NCI-H187 (cell line): ENCODE data around the gene SIGLEC5.
A peak's percentile ranks its signal among the peaks of the same experiment; 100 is the strongest.

Source experiments
- DNase-seq, 2 experiments: peaks; one replicate each; lab custom pipeline; 2025; lab: John Stamatoyannopoulos, UW

Gene SIGLEC5

DNA sequence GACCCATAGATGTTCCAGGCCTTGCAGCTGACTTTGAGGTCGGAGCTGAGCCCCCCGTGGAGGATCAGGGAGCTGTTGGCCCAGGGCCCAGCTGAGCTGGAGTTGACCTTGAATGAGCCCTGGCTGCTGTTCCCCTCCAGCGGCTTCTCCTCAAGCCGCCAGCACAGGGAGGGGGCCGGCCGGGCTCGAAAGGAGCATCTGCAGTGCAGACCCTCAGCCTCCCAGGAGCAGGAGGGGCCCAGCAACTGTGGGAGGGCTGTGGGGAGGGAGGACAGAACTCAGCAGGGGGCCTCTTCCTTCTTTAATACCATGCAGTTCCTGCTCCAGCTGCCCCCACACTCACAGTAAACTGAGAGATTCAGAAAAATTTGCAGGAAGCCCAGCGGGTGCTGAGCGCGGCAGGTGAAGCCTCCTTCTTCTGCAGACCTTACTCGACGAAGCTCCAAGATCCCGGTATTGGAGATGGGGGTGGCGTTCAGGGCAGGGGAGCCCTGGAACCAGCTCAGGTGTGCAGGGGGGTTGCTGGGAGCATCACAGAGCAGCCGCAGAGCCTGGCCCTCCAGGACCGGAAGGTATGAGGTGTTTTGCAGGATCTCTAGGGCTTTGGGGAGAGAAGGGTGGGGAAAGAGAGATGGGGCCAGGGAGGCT is 2.6 kb downstream of the SIGLEC5 start:
- no peak for DNase-seq

DNA sequence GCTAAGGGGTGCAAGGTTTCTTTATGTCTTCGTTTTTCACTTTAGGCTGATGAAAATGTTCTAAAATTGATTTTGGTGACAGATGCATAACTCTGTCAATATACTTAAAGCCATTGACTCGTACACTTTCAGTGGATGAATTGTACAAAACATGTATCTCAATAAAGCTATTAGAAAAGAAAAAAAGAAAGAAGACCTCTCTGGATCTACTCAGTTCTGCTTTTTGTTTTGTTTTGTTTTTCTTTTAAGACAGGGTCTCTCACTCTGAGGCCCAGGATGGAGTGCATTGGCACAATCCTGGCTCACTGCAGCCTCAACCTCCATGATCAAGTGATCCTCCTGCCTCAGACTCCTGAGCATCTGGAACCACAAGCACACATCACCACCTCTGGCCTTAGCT is 3.5 kb downstream of the SIGLEC5 start:
- DNase-seq = no peak

DNA sequence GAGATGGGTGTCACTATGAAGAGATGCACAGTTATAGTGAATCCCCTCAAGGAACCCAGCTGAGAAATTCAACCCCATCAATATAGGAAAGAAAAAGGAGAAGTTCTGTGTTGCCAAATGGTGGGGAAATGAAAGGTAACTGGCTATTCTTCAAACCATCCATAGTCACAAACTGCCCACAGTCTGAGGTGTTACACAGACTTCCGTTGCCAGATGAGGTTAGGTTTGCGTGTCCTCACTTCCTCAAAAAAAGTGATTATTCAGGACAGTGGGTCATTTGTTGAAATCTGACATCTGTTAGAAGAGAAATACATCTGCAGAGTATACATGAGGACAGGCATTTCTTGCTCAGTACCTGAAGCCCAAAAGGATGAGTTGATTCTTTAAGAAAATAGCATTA is 9.0 kb downstream of the SIGLEC5 start:
- no peak for DNase-seq

DNA sequence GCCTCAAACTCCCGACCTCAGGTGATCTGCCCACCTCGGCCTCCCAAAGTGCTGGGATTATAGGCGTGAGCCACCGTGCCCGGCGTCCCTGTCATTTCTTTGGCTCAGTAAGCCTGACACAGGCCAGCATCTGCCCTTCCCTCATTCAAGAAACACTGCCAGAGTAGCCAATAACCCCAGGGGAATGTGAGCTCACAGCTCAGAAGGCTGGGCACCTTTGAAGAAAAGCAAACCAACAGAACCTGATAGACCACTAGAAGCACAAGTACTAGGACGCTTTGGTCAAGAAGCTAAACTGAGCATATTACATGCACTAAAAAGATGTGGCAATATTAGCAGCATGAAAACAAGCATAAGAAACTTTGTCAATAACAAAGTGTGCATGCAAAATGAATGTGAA is 14.2 kb downstream of the SIGLEC5 start:
- DNase-seq = no peak

DNA sequence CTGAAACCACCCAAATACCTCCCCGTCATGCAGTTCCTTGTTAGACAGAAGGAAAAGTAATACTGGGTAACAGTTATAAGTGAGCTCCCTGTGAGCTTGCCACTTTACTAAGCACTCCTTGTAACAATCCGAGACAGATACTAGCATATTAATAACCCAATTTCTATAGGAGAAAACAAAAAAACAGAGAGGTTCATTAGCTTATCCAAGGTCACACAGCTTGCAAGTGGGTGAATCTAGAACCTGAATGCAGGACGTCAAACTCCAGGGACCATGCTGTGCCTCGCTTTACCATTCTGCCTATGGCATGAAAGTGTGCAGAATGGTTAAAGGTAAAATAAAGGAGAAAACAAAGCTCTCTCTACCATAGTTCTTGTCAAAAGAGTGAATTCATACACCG is 15.4 kb downstream of the SIGLEC5 start:
- no peak for DNase-seq

DNA sequence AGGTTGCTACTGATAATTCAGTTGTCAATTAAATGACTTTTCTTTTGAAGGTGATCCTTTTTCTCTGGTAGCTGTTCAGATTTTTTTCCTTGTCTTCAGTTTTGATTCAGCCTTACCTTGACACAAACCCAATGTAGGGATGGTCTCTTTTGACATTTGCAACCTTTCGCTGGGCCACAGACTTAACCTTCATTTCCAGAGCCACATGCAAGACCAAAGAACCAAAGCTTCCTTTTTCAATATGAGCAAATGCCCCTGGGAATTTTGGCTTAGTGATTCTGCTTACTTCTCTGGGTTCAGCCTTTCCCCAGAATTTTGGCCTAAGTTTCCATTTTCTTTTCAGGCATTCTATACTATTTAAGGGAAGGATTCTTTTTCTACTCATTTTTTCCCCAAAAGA is 19.6 kb downstream of the SIGLEC5 start:
- DNase-seq = no peak

DNA sequence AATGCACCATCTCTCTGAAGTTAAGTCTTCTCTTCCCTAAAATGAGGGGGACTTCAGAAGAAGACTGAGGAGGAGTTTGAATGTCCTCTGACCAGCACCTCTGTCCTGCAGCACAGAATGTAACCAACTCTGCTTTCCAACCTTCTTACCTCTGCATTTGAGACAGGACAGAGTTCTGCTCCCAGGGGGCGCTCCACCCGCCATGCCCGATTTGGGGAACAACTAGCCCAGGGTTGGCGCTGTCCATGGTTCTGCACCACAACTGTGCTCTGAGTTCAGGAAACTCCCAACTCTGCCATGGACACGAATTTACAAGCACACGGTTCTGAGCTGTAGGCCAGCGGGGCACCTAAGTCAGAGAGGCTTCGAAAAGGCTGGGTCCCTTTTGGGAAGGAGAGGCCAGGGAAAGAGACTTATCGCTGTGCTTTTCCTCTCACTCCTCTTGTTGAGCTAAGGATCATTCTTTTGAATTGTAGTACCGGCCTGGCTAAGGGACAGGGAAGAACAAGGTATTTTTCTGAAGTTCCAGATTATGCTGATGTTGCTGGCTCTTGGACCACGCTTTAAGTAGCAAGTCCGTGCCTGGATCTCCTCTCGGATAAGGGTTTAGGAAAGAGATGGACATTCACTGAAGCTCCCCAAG is 22.2 kb downstream of the SIGLEC5 start:
- no peak for DNase-seq

DNA sequence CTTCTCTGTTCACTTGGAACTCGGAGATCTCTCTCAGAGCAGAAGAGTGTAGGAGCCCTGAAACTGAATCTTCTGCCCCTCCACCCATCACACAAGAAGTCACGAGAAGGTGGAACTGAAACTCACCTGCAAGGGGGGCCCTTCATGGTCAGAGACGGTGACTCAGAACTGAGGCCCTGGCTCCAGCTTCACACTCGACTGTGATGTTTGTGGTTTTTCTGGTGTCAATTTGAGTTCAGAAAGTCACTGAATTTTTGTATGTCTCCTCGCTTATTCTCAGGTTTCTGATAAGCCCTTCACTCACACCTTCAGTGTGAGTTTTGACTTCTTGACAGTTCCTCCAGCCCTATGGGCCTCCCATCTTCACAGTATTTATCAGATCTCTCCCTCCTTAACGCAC is 23.1 kb downstream of the SIGLEC5 start:
- no peak for DNase-seq

DNA sequence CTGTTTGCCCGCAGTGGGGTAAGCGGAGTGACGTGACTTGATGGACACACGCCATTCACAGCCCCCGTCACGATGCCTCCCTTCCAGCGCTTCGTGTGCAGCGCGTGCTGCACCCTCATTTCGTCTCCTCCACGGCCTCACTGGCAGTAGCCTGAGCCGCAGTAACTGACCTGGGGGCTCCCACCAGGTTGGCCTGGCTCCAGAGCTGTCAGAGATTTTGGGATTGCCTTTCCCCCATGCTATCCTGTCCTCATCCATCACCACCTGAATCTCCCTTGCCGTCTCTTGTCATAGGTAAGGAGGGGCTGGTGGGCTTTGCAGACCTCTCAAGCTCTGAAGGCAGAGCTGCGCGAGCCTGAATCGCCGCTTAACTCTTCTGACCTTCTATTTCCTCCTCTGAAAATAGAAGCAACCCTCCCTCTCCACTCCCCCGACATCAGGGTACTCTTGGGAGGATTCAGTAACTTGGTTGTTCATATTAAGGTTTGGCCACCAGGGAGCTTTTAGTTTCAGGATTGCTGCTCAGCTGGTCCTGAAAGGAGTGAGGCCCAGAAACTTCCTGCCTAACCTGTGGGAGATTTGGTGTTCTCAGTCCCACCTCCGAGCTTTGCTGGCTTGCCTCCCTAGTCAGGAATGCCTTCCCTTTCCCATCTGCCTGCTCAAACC is 27.9 kb downstream of the SIGLEC5 start:
- no peak for DNase-seq

DNA sequence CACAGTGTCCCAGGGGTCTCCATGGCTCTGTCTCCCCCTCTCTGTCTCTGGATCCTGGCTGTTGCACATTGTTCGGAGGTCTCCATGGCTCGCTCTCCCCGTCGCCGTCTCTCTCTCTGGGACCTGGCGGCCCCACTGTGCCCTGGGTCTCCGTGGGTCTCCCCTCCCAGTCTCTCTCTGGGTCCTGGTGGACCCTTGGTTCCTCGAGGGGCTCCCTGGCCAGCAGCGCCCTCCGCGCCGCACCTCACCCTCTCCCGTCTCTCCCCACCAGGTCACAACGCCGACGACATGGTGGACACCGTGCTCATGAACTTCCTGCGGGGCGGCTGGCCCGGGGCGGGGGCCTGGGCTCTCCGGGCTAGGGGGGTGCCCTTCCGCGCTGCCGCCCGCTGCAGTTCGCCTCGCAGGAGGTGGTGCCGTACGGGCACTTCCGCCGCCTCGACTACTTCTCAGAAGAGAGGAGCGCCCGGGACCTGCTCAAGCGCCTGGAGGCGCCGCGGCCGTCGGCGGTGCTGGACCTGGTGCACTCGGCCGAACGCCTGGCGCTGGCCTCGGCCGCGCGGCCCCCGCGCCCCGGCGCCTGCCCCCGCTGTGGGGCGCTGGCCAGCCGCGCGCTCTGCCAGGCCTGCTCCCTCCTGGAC is 29.1 kb downstream of the SIGLEC5 start:
- DNase-seq = no peak

DNA sequence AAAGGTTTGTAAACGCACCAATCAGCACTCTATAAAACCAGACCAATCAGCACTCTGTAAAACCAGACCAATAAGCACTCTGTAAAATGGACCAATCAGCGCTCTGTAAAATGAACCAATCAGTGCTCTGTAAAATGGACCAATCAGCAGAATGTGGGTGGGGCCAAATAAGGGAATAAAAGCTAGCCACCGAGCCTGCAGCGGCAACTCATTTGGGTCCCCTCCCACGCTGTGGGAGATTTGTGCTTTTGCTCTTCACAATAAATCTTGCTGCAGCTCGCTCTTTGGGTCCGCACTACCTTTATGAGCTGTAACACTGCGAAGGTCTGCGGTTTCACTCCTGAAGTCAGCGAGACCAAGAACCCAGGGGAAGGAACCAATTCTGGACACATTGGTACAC is 31.1 kb downstream of the SIGLEC5 start:
- no peak for DNase-seq

DNA sequence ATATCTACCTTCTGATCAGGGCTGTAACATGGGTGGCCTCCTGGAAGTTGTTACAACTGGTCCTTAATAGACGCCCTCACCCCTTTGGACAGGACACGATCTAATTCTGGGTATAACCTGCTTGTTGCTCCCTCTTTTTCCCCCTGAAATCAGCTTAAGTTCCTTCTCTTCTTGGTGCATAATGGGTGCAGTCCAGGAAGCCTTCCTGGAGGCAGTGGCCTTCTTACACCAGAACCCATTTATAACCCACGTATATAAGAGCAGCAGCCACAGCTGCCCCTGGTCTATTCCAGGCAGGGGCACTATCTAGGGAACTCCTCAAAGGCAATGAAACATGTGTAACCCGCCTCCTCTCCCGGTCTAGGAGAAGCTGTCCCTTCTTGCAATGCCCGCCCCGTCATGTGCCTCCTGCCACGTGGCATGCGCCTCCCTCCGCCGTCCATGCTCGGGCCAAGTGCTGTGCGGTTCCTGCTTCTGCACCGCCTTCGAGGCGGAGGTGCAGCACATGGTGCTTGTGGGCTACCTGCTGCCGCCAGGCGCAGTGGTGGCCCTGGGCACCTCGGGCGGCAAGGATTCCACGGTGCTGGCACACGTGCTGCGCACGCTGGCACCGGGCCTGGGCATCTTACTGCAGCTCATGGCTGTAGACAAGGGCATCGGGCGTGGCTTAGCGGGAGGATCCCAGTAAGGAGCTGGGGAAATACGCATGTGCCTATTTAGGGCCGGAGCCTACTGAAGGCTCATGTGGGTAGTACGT is 31.9 kb downstream of the SIGLEC5 start:
- DNase-seq = no peak

DNA sequence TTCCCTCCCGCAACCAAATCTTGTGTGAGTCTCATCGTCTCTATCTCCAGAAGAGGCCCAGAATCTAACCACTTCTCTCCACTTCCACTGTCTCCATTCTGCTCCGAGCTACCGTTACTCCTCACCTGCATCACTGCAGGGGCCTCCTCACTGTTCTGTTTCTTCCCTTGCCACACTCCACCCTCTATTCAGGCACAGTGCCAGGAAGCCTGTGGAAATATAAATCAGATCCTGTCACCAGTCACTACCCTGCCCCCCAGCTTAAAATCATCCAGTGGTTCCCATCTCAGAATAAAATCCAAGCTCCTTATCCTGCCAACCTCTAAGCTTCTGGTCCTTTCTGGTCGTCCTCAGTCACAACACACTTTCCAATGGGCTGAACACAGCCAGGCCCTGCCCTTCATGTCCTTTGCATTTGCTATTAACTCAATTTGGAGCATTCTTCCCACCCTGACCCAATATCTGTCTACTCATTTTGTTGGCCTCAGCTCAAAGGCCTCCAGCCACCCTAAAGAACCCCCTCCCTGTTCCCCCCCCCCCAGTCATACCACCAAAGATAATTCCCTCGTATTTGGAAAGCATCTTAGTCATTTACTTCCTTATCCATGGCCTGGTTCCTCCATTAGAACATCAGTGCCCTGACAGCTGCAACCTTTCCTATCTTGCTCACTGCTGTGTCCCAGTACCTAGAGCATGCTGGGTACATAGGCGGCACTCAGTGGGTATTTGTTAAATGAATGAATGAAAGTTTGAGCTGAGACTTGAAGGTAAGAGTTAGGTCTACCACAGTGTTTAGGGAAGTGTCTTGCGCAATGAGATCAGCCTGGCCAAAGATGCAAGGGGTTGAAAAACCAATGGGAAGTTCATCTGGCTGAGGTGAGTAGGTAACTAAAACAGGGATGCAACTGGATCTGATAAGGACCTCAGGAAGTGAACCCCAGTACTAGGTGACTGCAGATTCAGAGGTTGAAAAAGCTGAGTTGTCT is 34.7 kb downstream of the SIGLEC5 start:
- no peak for DNase-seq

DNA sequence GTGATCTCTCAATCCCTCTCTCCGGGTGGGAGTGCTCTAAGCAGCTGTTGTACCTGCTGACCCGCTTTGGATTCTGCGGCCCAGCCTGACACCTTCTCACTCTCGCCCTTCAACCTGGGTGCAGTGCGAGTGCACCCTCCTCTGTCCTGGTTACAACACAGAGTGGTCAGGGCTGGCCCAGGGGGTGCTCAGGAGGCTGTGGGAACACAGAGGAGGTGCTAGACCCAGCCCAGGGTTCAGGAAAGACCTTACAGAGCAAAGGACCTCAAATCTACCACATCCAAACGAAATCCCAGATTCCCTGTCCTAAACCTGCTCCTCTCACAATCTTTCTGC is 35.5 kb downstream of the SIGLEC5 start:
- DNase-seq = no peak

DNA sequence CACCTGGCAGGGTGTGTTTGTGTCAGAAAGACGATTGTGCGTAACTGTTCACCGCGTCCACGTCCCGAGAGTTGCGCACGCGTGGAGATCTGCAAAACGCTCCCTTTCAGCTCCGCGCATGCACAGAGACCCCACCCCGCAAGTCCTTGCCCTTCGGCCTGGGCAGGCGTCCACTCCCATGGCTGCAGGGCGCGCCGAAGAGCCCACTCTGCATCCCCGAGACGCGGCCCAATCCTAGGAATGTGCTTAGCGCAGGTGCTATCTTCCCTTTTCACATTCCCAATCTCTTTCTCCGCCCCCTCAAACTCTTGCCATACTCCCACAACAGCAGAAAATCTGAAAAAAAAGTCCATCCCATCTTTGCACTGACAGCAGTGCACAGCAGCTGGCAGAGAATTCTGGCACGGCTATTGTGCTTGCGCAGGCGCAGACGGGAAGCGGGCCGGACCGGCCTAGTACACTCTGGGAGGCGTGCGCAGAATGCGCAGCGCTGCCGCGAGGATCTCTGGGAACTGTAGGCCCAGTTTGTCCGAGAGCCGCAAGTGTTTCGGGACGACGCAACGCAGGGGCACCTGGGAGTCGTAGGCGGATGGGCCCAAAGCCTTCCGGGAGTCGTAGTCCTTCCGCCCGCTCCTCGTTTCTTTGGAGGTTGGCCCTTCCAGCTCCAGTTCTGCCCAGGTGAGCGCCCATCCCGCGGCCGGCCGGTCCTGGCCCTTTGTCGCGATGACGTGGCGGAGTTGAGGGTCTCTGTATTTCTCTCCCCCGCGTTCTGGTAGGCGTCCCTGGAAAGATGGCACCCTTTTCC is 36.0 kb downstream of the SIGLEC5 start:
- peak; percentile 93 to 94 for DNase-seq

DNA sequence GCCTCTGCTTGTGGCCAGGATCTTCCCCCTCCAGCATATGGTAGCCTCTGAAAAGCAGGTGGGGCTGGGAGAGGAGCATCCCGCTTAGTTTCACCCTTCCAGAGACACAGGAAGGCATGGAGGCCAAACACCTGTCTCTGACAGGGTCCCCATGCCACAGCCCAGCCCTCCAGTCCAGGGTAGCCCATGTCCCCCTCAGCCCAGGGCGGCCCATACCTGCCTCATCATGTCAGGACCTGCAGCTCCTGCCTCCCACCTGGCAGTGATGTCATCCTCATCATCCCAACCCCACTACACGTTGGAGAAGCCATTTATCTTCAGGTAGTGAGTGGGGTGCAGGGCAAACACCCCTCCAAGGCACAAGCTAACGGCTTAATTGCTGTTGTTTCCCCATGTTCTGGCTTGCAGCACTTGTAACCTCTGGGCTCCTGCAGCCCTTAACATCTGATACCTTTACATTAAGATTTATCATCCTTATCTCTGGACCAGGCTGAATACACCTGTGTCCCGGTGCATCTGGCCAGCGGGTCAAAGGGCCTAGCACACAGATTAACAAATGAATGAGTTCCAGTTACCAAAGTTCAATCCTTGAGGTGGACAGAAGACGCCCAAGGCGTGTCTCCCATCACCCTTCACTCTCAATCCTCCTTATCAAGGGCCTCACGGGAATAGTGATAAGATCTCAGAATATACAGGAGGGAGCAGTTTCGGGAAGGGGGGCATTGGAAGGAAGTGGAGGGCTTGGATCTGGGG is 36.9 kb downstream of the SIGLEC5 start:
- DNase-seq = no peak

DNA sequence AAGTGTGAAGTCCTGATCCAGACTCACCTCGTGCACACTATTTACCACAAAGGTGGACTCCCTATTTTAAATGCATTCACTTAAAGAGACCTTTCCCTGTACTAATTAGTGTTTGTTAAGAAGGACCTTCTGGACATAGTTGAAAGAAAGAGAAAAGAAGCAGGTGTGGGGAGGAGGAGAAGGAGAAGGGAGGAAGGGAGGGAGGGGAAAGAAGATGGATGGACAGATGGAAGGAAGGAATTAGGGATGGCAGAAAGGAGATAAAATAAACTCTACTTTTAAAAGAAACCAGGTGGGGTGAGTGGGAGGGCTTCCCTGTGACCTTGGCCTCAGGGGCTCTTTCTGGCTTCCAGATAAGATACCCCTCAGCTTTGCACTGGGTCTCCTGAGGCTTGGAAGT is 37.7 kb downstream of the SIGLEC5 start:
- no peak for DNase-seq

DNA sequence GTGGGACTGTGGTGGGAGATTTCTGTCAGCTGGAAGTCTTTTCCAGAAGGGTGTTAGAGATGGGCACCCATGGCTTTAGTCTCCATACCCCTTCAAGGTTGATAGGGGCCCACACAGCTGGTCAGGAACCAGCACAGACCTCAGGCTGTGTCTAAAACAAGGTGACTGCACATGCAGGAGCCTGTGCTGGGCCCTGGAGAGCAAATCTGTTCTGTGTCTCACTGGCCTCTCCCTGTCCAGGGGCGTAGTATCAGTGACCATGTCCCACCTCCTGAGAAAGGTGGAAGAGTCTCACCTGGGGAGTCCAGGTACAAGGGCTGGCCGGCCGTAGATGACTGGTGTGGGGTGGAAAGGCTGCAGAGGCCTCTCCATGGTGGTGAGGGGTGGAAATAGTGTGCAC is 39.8 kb downstream of the SIGLEC5 start:
- DNase-seq = no peak

DNA sequence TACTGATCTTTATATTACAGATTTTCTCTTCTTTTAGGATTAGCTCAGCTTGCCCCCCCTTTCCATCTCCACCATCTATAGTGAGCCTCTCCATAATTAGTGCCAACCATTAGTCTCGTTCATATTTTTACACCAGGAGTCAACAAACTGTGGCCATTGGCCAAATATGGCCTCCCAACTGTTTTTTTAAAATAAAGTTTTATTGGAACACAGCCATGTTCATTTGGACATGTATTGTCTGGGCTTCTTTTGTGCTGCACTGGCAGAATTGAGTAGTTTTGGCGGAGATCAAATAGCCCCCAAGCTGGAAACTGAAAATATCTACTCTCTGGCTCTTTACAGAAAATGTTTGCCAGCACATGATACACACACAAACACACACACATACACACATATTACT is 40.7 kb downstream of the SIGLEC5 start:
- DNase-seq = no peak
